Activated CD8-positive, alpha-beta memory T cell treated with anti-CD3 and anti-CD28 coated beads for 48 hours (primary cell): ENCODE results near the gene TFB2M.
"Not testable (repeated sequence)": the region's sequence is repeated elsewhere in the genome, so short reads cannot be mapped to it uniquely, and the experiment has no call there.

Experiments
- DNase-seq, 3 experiments: peaks; one replicate each; pipeline ENCODE4 v3.0.0-alpha.2; 2020; ENCODE audit warnings: low read depth in 2 of 3, low spot score in 2 of 3

The TFB2M gene

GRCh38 chr1:246566128-246566812, at the start of gene TFB2M, which contains the start of gene CNST:
TFB2M (minus strand) TSS chr1:246566261; CDS start chr1:246566138, 123 bp downstream.
CNST (plus strand) TSS chr1:246566456; CDS start chr1:246591563, 25,107 bp downstream.
- peak; percentile 82 to 97 (median 84) for DNase-seq

DNA sequence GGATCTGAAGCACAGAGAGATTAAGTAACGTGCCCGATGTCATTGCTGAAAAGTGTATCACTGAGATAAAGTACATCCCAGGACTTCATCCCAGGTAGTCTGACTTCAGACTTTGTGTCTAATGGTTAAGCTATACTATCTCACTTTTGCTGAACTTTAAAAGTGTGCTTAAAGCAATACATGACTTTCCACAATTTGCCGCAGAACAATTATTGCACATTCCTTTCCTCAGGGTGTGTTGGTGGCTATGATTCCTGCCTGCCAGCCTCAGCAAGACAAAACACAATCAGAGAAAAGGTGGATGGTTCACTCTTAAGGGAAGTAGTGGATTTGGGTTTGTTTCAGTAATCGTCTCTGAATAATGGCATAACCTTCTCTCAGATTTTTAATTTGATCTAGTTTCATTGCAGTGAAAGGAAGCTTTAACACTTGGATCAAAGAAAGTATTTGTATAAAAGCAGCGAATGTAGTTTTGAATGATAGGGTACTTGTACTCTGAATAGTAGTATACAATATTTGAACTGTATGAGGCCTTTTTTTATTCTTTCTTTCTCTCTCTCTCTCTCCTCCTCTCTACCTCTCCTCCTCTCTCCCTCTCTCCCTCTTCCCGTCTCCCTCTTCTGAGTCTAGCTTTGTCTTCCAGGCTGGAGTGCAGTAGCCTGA, 47.2 kb upstream of the TFB2M start:
- no peak for DNase-seq

DNA sequence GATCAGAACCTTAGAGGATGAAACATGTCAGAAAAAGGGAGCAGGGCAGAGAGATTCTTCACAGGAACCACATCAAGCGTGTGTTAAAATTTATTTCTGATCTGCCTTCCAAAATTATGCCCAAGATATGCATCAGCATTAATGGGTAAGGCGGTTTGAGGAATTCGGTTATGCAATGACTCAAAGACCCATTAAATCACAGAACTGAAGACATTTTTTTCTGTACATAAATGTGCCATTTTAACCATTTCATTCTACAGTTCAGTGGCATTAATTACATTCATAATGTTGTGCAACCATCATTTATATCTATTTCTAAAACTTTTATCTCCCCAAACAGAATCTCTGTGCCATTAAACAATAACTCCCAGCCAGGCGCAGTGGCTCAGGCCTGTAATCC, 43.6 kb upstream of the TFB2M start:
- DNase-seq = no peak

DNA sequence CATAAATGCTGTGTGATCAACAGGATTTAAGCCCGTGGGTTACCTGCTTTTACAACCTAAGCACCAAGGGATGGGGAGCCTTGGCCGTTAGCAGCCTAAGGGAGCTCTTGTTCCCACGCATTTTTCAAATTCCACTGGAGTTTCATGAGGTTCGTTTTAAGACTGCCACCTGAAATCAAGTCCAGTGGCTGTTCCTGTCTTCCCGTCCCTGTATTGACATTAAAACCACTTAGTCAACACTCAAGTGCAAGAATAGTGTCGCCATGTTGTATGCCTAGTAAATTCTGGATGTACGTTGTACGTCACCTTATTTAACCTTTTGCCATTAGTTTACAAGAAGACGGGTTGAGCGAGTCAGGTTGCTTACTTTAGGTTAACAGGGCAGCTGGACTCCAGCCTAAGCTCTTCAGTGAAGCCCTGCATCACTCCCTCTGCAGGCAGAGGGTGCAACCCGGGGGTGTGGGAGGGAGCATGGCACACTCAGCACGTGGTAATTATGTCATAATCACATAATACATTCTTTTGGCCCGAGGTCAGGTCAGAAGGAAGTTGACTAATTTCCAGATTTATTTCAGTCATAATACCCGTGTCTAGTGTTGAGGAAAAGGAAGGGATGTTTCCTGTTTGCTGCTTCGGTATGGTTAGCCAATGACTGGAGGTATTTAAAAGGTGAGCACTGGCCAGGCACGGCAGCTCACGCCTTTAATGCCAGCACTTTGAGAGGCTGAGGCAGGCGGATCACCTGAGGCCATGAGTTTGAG, 42.7 kb upstream of the TFB2M start:
- peak in 1 of 3 experiments; percentile 6 for DNase-seq

GRCh38 chr1:246607462-246607861, 41.4 kb upstream of the TFB2M start:
- DNase-seq = no peak

- not testable (repeated sequence) for DNase-seq
Measured at GRCh38 chr1:246605231-246605630, 39.2 kb upstream of the TFB2M start.

DNA sequence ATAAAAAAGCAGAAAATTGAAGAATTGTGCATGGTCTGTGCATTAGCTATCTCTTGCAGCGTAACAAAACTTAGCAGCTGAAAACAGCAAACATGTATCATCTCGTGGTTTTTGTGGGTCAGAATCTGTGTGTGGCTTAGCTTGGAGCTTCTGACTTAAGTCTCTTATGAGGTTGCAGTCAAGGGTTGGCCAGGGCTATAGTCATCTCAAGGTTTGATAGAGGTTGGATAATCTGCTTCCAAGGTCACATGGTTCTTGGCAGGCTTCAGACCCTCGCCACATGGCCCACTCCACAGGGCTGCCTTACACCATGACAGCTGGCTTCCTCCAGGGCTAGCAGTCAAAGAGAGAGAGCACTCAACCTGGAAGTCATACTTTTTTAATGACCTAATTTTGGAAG, 36.1 kb upstream of the TFB2M start:
- no peak for DNase-seq

DNA sequence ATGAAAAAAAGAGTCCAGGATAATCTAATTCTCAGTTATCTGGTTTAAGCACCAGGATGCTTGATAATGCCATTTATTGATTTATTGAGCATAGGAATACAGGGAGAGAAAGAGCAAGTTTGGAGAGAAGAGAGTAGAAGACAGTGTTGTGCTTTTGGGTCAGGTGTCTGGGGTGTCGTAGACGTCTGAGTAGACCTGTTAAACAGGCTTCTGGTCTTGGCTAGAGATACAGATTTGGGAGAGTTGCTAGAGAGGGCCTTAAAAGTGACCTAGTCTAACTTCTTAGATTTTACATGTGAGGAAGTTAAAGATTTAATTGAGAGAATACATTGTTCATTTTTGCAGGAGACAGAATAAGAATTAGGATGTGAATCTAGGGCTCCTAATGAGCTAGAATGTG, 34.5 kb upstream of the TFB2M start:
- no peak for DNase-seq

GRCh38 chr1:246599315-246599714, 33.3 kb upstream of the TFB2M start:
- no peak for DNase-seq

DNA sequence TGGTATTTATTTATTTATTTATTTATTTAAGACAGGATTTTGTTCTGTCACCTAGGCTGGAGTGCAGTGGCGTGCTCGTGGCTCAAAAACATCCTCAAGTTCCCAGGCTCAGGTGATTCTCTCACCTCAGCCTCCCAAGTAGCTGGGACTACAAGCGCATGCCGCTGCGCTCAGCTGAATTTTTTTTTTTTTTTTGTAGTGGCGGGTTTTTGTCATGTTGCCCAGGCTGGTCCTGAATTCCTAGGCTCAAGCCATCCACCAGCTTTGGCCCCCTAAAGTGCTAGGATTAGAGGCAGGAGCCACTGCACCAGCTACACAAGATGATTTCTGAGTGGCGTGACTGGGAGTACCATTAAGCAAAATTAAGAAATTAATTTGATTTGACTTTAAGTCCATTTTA, 31.9 kb upstream of the TFB2M start:
- DNase-seq = no peak

GRCh38 chr1:246597340-246597739, 31.3 kb upstream of the TFB2M start:
- DNase-seq = no peak

- no peak for DNase-seq
Measured at GRCh38 chr1:246595146-246595545, 29.1 kb upstream of the TFB2M start.

- DNase-seq = no peak
Measured at GRCh38 chr1:246592695-246593094, 26.6 kb upstream of the TFB2M start.

GRCh38 chr1:246591958-246592357, 25.9 kb upstream of the TFB2M start:
- DNase-seq = no peak

GRCh38 chr1:246591504-246591903, 25.4 kb upstream of the TFB2M start:
- DNase-seq = no peak

GRCh38 chr1:246591047-246591446, 25.0 kb upstream of the TFB2M start:
- no peak for DNase-seq

DNA sequence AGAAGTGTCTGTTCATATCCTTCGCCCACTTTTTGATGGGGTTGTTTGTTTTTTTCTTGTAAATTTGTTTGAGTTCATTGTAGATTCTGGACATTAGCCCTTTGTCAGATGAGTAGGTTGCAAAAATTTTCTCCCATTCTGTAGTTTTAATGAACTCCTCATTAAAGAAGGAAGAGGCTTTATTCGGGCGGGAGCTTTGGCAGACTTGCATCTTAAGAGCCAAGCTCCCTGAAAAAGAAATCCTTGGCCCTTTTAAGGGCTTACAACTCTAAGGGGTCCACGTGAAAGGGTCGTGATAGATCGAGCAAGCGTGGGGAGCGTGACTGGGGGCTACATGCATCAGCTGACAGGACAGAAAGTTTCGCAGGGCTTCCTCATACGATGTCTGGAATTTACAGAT, 23.9 kb upstream of the TFB2M start:
- not testable (repeated sequence) for DNase-seq

DNA sequence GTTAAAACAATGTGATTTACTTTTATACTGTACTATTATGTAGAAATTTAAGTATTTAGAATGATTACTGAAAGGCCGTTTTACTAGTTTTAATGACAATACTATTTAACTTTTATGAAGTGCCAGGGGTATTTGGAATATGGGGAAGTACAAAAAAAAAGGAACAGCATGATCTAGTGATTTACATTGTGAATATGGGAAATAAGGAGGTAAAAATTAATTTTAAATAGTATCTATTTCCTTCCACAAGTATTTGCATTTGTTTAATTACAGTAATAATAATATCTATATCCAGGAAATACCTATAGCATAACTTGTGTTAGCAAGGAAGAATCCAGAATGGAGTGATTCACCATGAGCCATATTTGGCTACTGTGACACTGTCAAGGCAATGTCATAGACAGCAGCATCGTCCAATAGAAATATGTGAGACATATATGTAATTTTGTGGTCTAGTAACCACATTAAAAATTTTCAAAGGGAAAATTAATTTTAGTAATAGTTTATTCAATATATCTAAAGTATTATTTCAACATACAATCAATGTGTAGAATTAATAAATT, 22.2 kb upstream of the TFB2M start:
- no peak for DNase-seq

DNA sequence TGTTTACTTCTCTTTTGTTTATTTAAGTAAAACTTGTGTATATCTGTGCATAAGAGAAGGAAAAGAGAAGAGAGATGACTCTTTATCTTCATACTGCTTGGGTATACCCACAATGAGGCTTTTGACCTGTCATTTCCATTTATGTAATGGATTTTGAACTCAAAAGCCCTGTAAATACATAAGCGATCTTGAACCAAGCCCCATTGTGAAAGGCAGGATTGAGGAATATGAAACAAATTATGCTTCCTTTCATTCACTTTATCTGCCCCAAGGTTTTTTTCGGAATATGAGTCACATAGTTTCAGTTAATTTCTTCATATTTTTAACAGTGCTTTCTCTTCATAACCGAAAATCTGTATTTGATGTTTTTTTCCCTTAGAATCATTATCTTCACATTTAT, 21.5 kb upstream of the TFB2M start:
- DNase-seq = no peak

DNA sequence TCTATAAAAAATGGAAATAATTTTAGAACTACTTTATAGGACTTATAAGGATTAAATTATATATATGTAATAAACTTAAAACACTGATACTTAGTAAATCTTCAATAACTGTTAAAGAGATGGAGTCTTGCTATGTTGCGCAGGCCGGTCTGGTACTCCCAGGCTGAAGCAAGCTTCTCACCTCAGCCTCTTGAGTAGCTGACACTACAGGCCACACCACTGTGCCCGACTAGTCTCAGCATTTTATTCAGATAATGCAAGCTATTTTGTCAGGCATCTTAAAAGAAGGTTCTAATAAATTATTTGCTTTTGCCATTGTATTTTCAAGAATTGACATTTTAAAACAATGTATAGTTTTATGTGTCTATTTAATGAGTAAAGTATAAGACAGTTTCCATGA, 21.0 kb upstream of the TFB2M start:
- DNase-seq = no peak

DNA sequence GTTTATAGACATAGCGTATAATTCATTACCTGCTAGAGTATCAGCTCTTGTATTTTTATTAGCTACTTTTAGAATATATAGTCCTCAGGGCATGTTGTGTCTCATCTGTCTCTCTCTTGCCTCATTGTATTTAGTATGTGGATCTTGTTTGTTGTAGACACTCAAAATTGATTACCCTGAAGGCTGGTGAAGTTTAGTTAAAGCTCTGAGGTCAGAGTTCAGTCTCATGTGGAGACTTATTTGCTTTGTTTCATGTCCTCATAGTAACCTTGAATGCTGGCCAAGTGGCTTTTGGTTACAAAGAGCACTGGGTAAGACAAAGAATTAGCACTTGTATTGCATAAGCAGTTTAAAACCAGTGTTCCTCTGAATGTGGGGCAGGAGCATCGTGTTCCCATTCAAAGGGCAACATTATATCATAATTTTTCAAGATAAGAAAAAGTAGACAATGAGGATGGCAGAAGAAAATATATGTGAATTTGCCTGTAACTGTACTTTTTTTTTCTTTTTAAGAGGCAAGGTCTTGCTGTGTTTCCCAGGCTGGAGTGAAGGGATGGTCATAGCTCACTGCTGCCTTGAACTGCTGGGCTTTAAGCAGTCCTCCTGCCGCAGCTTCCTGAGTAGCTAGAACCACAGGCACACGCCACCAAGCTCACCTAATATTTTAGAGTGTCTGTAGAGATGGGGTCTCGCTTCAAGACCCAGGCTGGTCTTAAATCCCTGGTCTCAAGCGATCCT, 17.6 kb upstream of the TFB2M start:
- DNase-seq = no peak
